Neural cell (in vitro differentiated cells): ENCODE results near the gene C1orf232.

Source experiments
- CTCF ChIP-seq: fragments of 450-650 bp; IDR thresholded peaks from 2 replicates; pipeline ENCODE4 v1.5.1; 2014; ENCODE audit warnings: antibody characterized with exemption, mild to moderate bottlenecking, moderate library complexity; ENCODE audit not compliant: poor library complexity, severe bottlenecking
- EP300 ChIP-seq: fragments of 450-650 bp; conservative IDR thresholded peaks from 2 replicates; pipeline ENCODE4 v1.6.1; 2014; ENCODE audit warnings: antibody characterized with exemption, mild to moderate bottlenecking, moderate library complexity; ENCODE audit not compliant: poor library complexity, severe bottlenecking
- RAD21 ChIP-seq: fragments of 450-650 bp; conservative IDR thresholded peaks from 2 replicates; pipeline ENCODE4 v1.6.1; 2014; ENCODE audit warnings: antibody characterized with exemption, mild to moderate bottlenecking, moderate library complexity
- REST ChIP-seq: IDR thresholded peaks from 2 replicates; pipeline ENCODE4 v1.6.1; 2012; ENCODE audit warnings: borderline replicate concordance
- SMC3 ChIP-seq: fragments of 450-650 bp; conservative IDR thresholded peaks from 2 replicates; pipeline ENCODE4 v1.6.1; 2014; ENCODE audit warnings: antibody characterized with exemption, mild to moderate bottlenecking, moderate library complexity; ENCODE audit not compliant: poor library complexity

GRCh38 chr1:26169669-26170471, 1.1 kb upstream of the C1orf232 start, which contains the start of gene ZNF593:
- peak; percentile 56 for TF ChIP-seq RAD21
- TF ChIP-seq CTCF: peak; percentile 96
- TF ChIP-seq SMC3: peak; percentile 73
- peak; percentile 27 for TF ChIP-seq EP300
- no peak for TF ChIP-seq REST
